HL-60 (cell line): ENCODE measurements around the gene YAE1.

Experiments
- CTCF ChIP-seq: IDR thresholded peaks from one replicate; pipeline ENCODE4 v1.5.1; 2011; ENCODE audit warnings: low read length, control low read depth, inconsistent platforms; ENCODE audit not compliant: insufficient read depth
- GABPA ChIP-seq: IDR thresholded peaks from 2 replicates; pipeline ENCODE4 v1.6.1; 2012; ENCODE audit warnings: low read depth
- POLR2AphosphoS5 ChIP-seq: IDR thresholded peaks from 2 replicates; pipeline ENCODE4 v1.6.1; 2012; ENCODE audit warnings: low read depth
- REST ChIP-seq: IDR thresholded peaks from 2 replicates; pipeline ENCODE4 v1.6.1; 2012; ENCODE audit warnings: low read depth; ENCODE audit not compliant: insufficient replicate concordance

- no peak for TF ChIP-seq CTCF
- TF ChIP-seq REST: no peak
- no peak for TF ChIP-seq POLR2AphosphoS5
- no peak for TF ChIP-seq GABPA
These were observed 15.8 kb upstream of the YAE1 start for GRCh38 chr7:39550411-39550810.
